HEK293 (cell line): ENCODE results near the gene NTSR1.
A peak's percentile ranks its signal among the peaks of the same experiment; 100 is the strongest.

Experiments used
- CTCF ChIA-PET: fragments of 350-600 bp; formaldehyde crosslinking; extraction: SDS; loops from one replicate; lab custom pipeline; 2021; ENCODE audit warnings: antibody characterized with exemption; lab: Yijun Ruan, JAX
- POLR2A ChIA-PET: fragments of 300-600 bp; formaldehyde crosslinking; extraction: SDS; loops from one replicate; lab custom pipeline; 2020; ENCODE audit warnings: antibody characterized with exemption, inconsistent platforms; lab: Yijun Ruan, JAX
- H3K27ac ChIP-seq: fragments of 200-500 bp; sonication (Bioruptor generic); 2 replicates; pipeline ENCODE4 v1.5.1; 2014; ENCODE audit warnings: low read depth, low read length, control low read depth, inconsistent platforms; ENCODE audit errors: extremely low read depth
- H3K36me3 ChIP-seq, 2 experiments: fragments of 200-500 bp in 1 of 2; sonication (Bioruptor generic) in 1 of 2; 1 replicate in 1 of 2; 2 replicates in 1 of 2; pipeline ENCODE4 v1.5.1; 2014 to 2017; ENCODE audit warnings: inconsistent platforms in 2 of 2, low read length in 2 of 2; ENCODE audit not compliant: control insufficient read depth in 2 of 2, insufficient read depth in 1 of 2
- H3K4me1 ChIP-seq: fragments of 200-500 bp; sonication (Bioruptor generic); 2 replicates; pipeline ENCODE4 v1.5.1; 2014; ENCODE audit warnings: mild to moderate bottlenecking, low read length, inconsistent platforms; ENCODE audit not compliant: control insufficient read depth, insufficient read depth
- H3K4me3 ChIP-seq: 2 replicates; pipeline ENCODE4 v1.5.1; 2011; ENCODE audit warnings: low read depth, mild to moderate bottlenecking, control low read depth, low read length, moderate library complexity
- H3K9me3 ChIP-seq: fragments of 200-500 bp; sonication (Bioruptor generic); 2 replicates; pipeline ENCODE4 v1.5.1; 2014; ENCODE audit warnings: low read depth, low read length, inconsistent platforms; ENCODE audit not compliant: control insufficient read depth, insufficient read depth
- PBX3 ChIP-seq: sonication (generic); formaldehyde crosslinking; IDR thresholded peaks from 2 replicates; pipeline ENCODE4 v1.8.1; 2022; ENCODE audit warnings: mild to moderate bottlenecking, moderate library complexity, missing genetic modification reagents
- PRDM1 ChIP-seq: fragments of 450-650 bp; formaldehyde crosslinking; IDR thresholded peaks from 2 replicates; pipeline ENCODE4; 2016; ENCODE audit warnings: missing biosample characterization, missing genetic modification characterization
- PRDM2 ChIP-seq: fragments of 450-650 bp; formaldehyde crosslinking; IDR thresholded peaks from 2 replicates; pipeline ENCODE4 v1.5.1; 2016; ENCODE audit warnings: missing biosample characterization, missing genetic modification characterization, borderline replicate concordance
- ZFP69B ChIP-seq: fragments of 450-650 bp; formaldehyde crosslinking; IDR thresholded peaks from 2 replicates; pipeline ENCODE4 v1.5.1; 2016; ENCODE audit warnings: missing biosample characterization, missing genetic modification characterization
- ZNF10 ChIP-seq: fragments of 450-650 bp; formaldehyde crosslinking; IDR thresholded peaks from 2 replicates; pipeline ENCODE4 v1.5.1; 2017; ENCODE audit warnings: missing biosample characterization, missing genetic modification characterization
- ZNF214 ChIP-seq: fragments of 450-650 bp; formaldehyde crosslinking; IDR thresholded peaks from 2 replicates; pipeline ENCODE4 v1.5.1; 2017; ENCODE audit warnings: missing biosample characterization, mild to moderate bottlenecking, missing genetic modification characterization, borderline replicate concordance
- ZNF274 ChIP-seq, 2 experiments: fragments of 200-500 bp in 1 of 2; fragments of 450-650 bp in 1 of 2; sonication (Bioruptor generic) in 1 of 2; formaldehyde crosslinking in 1 of 2; IDR thresholded peaks; 2 replicates each; pipeline versions ENCODE4 v1.5.1 to v1.6.1; 2014 to 2016; ENCODE audit warnings: borderline replicate concordance in 1 of 2, inconsistent platforms in 1 of 2, low read length in 1 of 2, missing biosample characterization in 1 of 2, missing genetic modification characterization in 1 of 2
- ZNF366 ChIP-seq: fragments of 450-650 bp; formaldehyde crosslinking; conservative IDR thresholded peaks from 2 replicates; pipeline ENCODE4 v1.5.1; 2016; ENCODE audit warnings: missing biosample characterization, missing genetic modification characterization
- ZNF398 ChIP-seq: fragments of 450-650 bp; formaldehyde crosslinking; IDR thresholded peaks from 2 replicates; pipeline ENCODE4 v1.5.1; 2017; ENCODE audit warnings: missing biosample characterization, missing genetic modification characterization
- ZNF558 ChIP-seq: fragments of 450-650 bp; formaldehyde crosslinking; IDR thresholded peaks from 2 replicates; pipeline ENCODE4 v1.5.1; 2016; ENCODE audit warnings: missing biosample characterization, missing genetic modification characterization
- ZNF596 ChIP-seq: fragments of 450-650 bp; IDR thresholded peaks from 2 replicates; pipeline ENCODE4 v1.5.0; 2018; ENCODE audit warnings: missing biosample characterization, mild to moderate bottlenecking, missing genetic modification characterization, moderate library complexity
- ZNF791 ChIP-seq: fragments of 450-650 bp; formaldehyde crosslinking; IDR thresholded peaks from 2 replicates; pipeline ENCODE4 v1.5.1; 2016; ENCODE audit warnings: missing biosample characterization, missing genetic modification characterization

Gene NTSR1

GRCh38 chr20:62732842-62733525 is 24.3 kb downstream of the NTSR1 start:
- no peaks in the 10 kb centered on the region for H3K4me1 ChIP-seq
- no peak for TF ChIP-seq PRDM2 (tag by site-specific recombination)
- POLR2A ChIA-PET = no interaction called here

GRCh38 chr20:62733526-62733842 is 24.8 kb downstream of the NTSR1 start:
- Histone ChIP-seq H3K27ac (no peak overlapping the region), H3K4me3 (no peak overlapping the region), H3K36me3 (no peaks in the 10 kb centered on the region), H3K9me3 (no peaks in the 10 kb centered on the region), H3K4me1 (no peaks in the 10 kb centered on the region)
- TF ChIP-seq ZNF398 (tag by site-specific recombination) (peak; percentile 48), ZNF791 (tag by site-specific recombination) (no peak), ZNF366 (tag by site-specific recombination) (peak; percentile 39; the same call in 1 of the 2 replicates), PRDM1 (tag by site-specific recombination) (peak; percentile 96), ZNF274 (IDR thresholded peaks at IDR 0.05; ENCODE audit: low read length) (no peak), ZNF274 (tag by site-specific recombination; IDR thresholded peaks at IDR 0.05; ENCODE audit: borderline replicate concordance) (no peak), ZNF596 (tag by site-specific recombination) (0 out of 2 replicates have a peak, but pooled peaks have one; percentile 14)
- ChIA-PET CTCF (no interaction called here), POLR2A (no interaction called here)

More at GRCh38 chr20:62732842-62733525, 24.3 kb downstream of the NTSR1 start:
- CTCF ChIA-PET = no interaction called here
- no peaks in the 10 kb centered on the region for H3K36me3 ChIP-seq
- H3K9me3 ChIP-seq = no peaks in the 10 kb centered on the region
- no peak overlapping the region for H3K27ac ChIP-seq
- H3K4me3 ChIP-seq = no peak overlapping the region

- H3K36me3 ChIP-seq = no peaks in the 10 kb centered on the region
- POLR2A ChIA-PET = no interaction called here
- no peak overlapping the region for H3K4me3 ChIP-seq
- TF ChIP-seq ZNF214 (tag by site-specific recombination) (no peak), ZNF558 (tag by site-specific recombination) (no peak), ZFP69B (tag by site-specific recombination) (no peak), ZNF10 (no peak), PBX3 (no peak)
- H3K27ac ChIP-seq = no peak overlapping the region
- CTCF ChIA-PET = no interaction called here
- H3K9me3 ChIP-seq = no peaks in the 10 kb centered on the region
- H3K4me1 ChIP-seq = no peaks in the 10 kb centered on the region
Observed at GRCh38 chr20:62733891-62734290, 25.3 kb downstream of the NTSR1 start.
